Endodermal cell (in vitro differentiated cells): ENCODE measurements around the gene TULP4. TPM values are rescaled to one million over a fixed set of nuclear protein-coding genes. Genes with fewer than 3 reads are reported as not detected.

Experiments used
- DNase-seq: peaks from one replicate; pipeline ENCODE4 v3.0.0-alpha.2; 2017
- H3K27ac ChIP-seq: 2 replicates; pipeline ENCODE4 v1.5.1; 2013; ENCODE audit warnings: mild to moderate bottlenecking, low read depth, low read length, moderate library complexity
- H3K27me3 ChIP-seq: 2 replicates; pipeline ENCODE4 v1.6.1; 2013; ENCODE audit warnings: mild to moderate bottlenecking, low read length, moderate library complexity; ENCODE audit not compliant: insufficient read depth, control insufficient read depth, poor library complexity, severe bottlenecking
- H3K36me3 ChIP-seq: 2 replicates; pipeline ENCODE4 v1.7.0; 2013; ENCODE audit warnings: mild to moderate bottlenecking, low read length, moderate library complexity; ENCODE audit not compliant: control insufficient read depth, insufficient read depth
- H3K4me1 ChIP-seq: one replicate; pipeline ENCODE4 v1.7.0; 2013; ENCODE audit warnings: low read length; ENCODE audit not compliant: control insufficient read depth, insufficient read depth
- H3K4me3 ChIP-seq: 2 replicates; pipeline ENCODE4 v1.5.1; 2013; ENCODE audit warnings: mild to moderate bottlenecking, low read length, moderate library complexity
- H3K9ac ChIP-seq: 2 replicates; pipeline ENCODE4 v1.6.1; 2013; ENCODE audit warnings: mild to moderate bottlenecking, low read length, moderate library complexity; ENCODE audit not compliant: poor library complexity, severe bottlenecking; ENCODE audit errors: extremely low read depth
- H3K9me3 ChIP-seq: 2 replicates; pipeline ENCODE4 v1.6.1; 2013; ENCODE audit warnings: mild to moderate bottlenecking, low read length, moderate library complexity; ENCODE audit not compliant: control insufficient read depth
- H3K27ac Mint-ChIP-seq: 2 replicates; pipeline ENCODE4 v1.8.0; 2020; ENCODE audit warnings: mixed read lengths
- H3K27me3 Mint-ChIP-seq: 2 replicates; pipeline ENCODE4 v1.8.0; 2021; ENCODE audit warnings: mild to moderate bottlenecking, mixed read lengths; ENCODE audit not compliant: insufficient read depth
- H3K36me3 Mint-ChIP-seq: 2 replicates; pipeline ENCODE4 v1.8.0; 2020; ENCODE audit warnings: low read depth, mixed read lengths
- H3K4me1 Mint-ChIP-seq: 2 replicates; pipeline ENCODE4 v1.8.0; 2020; ENCODE audit warnings: mixed read lengths
- H3K4me3 Mint-ChIP-seq: 2 replicates; pipeline ENCODE4 v1.8.0; 2020; ENCODE audit warnings: mild to moderate bottlenecking, moderate library complexity, mixed read lengths
- H3K9me3 Mint-ChIP-seq: 2 replicates; pipeline ENCODE4 v1.8.0; 2020; ENCODE audit warnings: mild to moderate bottlenecking, mixed read lengths
- WGBS, 2 experiments: methylation state at CpG; one replicate each; pipeline versions ENCODE4 v1.1.5 to v1.1.7; 2013; ENCODE audit warnings: missing lambda C conversion rate in 2 of 2, mixed read lengths in 1 of 2; ENCODE audit not compliant: insufficient coverage in 1 of 2, insufficient read length in 1 of 2; 5-methylcytosine and 5-hydroxymethylcytosine counted together
- total RNA-seq, 2 donors: library from RNA; stranded (reverse); fragmentation: NEBNext Ultra II Directional in 1 of 2; extraction: Animal tissue kit (Norgen Biotek cat#: 25700) in 1 of 2; gene quantifications; 2 replicates in 1 of 2; 3 replicates in 1 of 2; pipeline ENCODE4 v1.2.1, GENCODE V29; 2021
- TF ChIP-seq, protein P1 (sequence below): fragments of 200-600 bp; sonication (generic); conservative IDR thresholded peaks from 2 replicates; pipeline ENCODE4 v1.5.0; 2021; ENCODE audit warnings: antibody characterized with exemption, mild to moderate bottlenecking

TULP4 gene
- total RNA-seq, 2 donors from 2014 or later: 102 to 103 TPM

DNA sequence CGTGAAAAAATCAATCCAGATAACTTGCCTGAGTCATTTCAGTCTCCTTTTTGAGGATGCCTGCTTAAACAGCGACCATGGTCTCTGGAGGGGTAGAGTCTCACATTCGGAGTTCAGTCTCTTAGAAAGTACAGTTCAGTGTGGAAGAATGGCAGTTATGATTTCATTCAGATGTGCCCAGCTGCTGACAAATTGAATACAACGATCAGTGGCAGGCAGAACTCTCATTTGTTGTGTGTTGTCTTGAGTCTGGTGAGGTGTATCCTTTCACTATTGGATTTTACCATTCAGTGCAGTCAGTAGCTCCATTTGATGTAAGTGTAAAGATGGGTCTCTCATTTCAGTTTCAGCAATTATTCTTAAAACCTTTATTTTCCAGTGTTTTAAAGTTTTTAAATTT is 639 bp upstream of the TULP4 start:
- DNase-seq: no peak
- Histone ChIP-seq H3K4me3 (no peak overlapping the region), H3K27ac (no peak overlapping the region), H3K36me3 (peaks cover 73% of the 10 kb centered on the region), H3K9ac (no peak overlapping the region), H3K9me3 (peaks cover 74% of the 10 kb centered on the region), H3K27me3 (no peaks in the 10 kb centered on the region), H3K4me1 (no peaks in the 10 kb centered on the region)
- peaks cover 51% of the 10 kb centered on the region for H3K9me3 Mint-ChIP-seq
- no peaks in the 10 kb centered on the region for H3K4me1 Mint-ChIP-seq
- H3K27me3 Mint-ChIP-seq: no peaks in the 10 kb centered on the region
- 94 to 95% methylated on average over 3 to 4 of the region's 4 CpGs for WGBS, 2 experiments
- TF ChIP-seq, protein P1, sequence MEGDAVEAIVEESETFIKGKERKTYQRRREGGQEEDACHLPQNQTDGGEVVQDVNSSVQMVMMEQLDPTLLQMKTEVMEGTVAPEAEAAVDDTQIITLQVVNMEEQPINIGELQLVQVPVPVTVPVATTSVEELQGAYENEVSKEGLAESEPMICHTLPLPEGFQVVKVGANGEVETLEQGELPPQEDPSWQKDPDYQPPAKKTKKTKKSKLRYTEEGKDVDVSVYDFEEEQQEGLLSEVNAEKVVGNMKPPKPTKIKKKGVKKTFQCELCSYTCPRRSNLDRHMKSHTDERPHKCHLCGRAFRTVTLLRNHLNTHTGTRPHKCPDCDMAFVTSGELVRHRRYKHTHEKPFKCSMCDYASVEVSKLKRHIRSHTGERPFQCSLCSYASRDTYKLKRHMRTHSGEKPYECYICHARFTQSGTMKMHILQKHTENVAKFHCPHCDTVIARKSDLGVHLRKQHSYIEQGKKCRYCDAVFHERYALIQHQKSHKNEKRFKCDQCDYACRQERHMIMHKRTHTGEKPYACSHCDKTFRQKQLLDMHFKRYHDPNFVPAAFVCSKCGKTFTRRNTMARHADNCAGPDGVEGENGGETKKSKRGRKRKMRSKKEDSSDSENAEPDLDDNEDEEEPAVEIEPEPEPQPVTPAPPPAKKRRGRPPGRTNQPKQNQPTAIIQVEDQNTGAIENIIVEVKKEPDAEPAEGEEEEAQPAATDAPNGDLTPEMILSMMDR: no peak
- no peak overlapping the region for H3K27ac Mint-ChIP-seq
- H3K36me3 Mint-ChIP-seq: peaks cover 79% of the 10 kb centered on the region
- H3K4me3 Mint-ChIP-seq: no peak overlapping the region

DNA sequence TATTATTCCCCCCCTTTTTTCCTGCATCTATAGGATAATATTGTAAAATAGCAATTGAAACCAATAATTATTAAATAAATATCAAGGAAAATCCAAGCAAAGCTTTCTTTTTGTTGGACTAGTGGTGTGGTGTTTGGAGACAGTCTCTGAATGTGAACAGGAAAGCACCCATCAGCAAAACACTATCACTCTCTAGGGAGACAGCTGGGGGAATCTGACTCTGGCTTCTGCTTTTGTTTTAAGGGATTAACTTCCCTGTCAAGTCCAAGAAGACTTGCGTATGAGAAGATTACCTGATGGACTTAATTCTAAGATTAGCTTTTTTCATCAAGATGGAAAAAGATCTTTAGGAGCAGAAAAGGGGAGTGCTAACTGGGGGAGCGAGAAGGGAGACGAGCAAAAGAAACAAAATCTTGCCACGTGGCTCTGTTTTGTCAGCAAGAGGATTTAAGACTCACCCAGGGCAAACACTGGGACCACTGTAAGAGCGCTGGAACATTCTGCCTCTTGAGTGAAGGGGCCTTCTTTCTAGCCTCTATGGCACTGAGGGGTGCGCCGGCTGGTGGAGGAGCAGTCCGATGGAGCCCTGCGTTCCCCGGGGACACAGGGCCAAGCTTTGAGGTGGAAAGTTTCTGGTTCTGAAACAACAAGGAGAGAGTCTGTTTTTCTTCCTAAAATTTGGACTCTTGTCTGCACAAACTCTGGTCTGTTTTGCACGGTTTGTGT is 570 bp downstream of the TULP4 start:
- no peaks in the 10 kb centered on the region for H3K4me1 ChIP-seq
- TF ChIP-seq, protein P1: no peak
- no peaks in the 10 kb centered on the region for H3K27me3 ChIP-seq
- H3K27me3 Mint-ChIP-seq: no peaks in the 10 kb centered on the region
- 92 to 95% methylated on average over 11 of the region's 11 CpGs for WGBS, 2 experiments
- no peak overlapping the region for H3K4me3 ChIP-seq
- no peak for DNase-seq
- no peak overlapping the region for H3K27ac ChIP-seq
- H3K4me3 Mint-ChIP-seq: no peak overlapping the region
- peaks cover 49% of the 10 kb centered on the region for H3K9me3 Mint-ChIP-seq
- no peak overlapping the region for H3K9ac ChIP-seq
- H3K36me3 Mint-ChIP-seq: peaks cover 81% of the 10 kb centered on the region
- H3K4me1 Mint-ChIP-seq: no peaks in the 10 kb centered on the region
- peaks cover 70% of the 10 kb centered on the region for H3K36me3 ChIP-seq
- peaks cover 68% of the 10 kb centered on the region for H3K9me3 ChIP-seq
- H3K27ac Mint-ChIP-seq: no peak overlapping the region

DNA sequence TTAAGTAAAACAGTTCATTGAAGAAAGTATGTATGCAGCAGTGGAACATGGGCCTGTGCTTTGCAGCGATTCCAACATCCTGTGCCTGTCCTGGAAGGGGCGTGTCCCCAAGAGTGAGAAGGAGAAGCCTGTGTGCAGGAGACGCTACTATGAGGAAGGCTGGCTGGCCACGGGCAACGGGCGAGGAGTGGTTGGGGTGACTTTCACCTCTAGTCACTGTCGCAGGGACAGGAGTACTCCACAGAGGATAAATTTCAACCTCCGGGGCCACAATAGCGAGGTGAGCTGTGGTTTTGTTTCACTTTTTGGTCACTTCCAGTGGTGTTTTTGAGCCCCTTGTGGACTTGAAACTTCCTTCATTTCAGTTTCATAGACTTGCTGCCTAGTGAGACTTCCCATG is 1.7 kb downstream of the TULP4 start:
- no peaks in the 10 kb centered on the region for H3K27me3 Mint-ChIP-seq
- no peaks in the 10 kb centered on the region for H3K4me1 Mint-ChIP-seq
- Histone ChIP-seq H3K36me3 (peaks cover 70% of the 10 kb centered on the region), H3K4me1 (no peaks in the 10 kb centered on the region), H3K27ac (no peak overlapping the region), H3K4me3 (no peak overlapping the region), H3K9ac (no peak overlapping the region), H3K9me3 (peaks cover 68% of the 10 kb centered on the region), H3K27me3 (no peaks in the 10 kb centered on the region)
- H3K27ac Mint-ChIP-seq: no peak overlapping the region
- no peak for DNase-seq
- H3K9me3 Mint-ChIP-seq: peaks cover 50% of the 10 kb centered on the region
- TF ChIP-seq, protein P1: no peak
- H3K36me3 Mint-ChIP-seq: peaks cover 91% of the 10 kb centered on the region
- H3K4me3 Mint-ChIP-seq: no peak overlapping the region
- 83 to 86% methylated on average over 6 to 9 of the region's 9 CpGs for WGBS, 2 experiments
